Breast epithelium (tissue), 4 donors: ENCODE measurements around the gene CPNE4. TPM values are rescaled to one million over a fixed set of nuclear protein-coding genes. Genes with fewer than 3 reads are reported as not detected.

ENCODE experiments used
- DNase-seq, 2 donors: peaks; one replicate each; pipeline ENCODE4 v3.0.0-alpha.2; 2019; ENCODE audit warnings: low spot score in 2 of 2
- H3K27ac ChIP-seq, 2 donors: fragments of 200-600 bp; sonication (generic) in 1 of 2; one replicate each; pipeline ENCODE4 v1.5.1; 2016 to 2019; ENCODE audit warnings: mild to moderate bottlenecking in 1 of 2
- H3K27me3 ChIP-seq, 2 donors: fragments of 200-600 bp; sonication (generic) in 1 of 2; one replicate each; pipeline versions ENCODE4 v1.5.1 to v1.6.0; 2017 to 2019; ENCODE audit warnings: control low read depth in 1 of 2, mild to moderate bottlenecking in 1 of 2
- H3K36me3 ChIP-seq: fragments of 200-600 bp; one replicate; pipeline ENCODE4 v1.5.1; 2019
- H3K4me1 ChIP-seq, 2 donors: fragments of 200-600 bp; sonication (generic); one replicate each; pipeline ENCODE4 v1.5.1; 2016 to 2019; ENCODE audit warnings: control low read depth in 1 of 2
- H3K4me3 ChIP-seq, 3 donors: fragments of 200-600 bp; sonication (generic); 1 replicate in 2 of 3; 2 replicates in 1 of 3; pipeline ENCODE4 v1.5.1; 2016 to 2019; ENCODE audit warnings: mild to moderate bottlenecking in 3 of 3, moderate library complexity in 2 of 3
- H3K9me3 ChIP-seq, 2 donors: fragments of 200-600 bp; sonication (generic) in 1 of 2; one replicate each; pipeline ENCODE4 v1.5.1; 2016 to 2019; ENCODE audit warnings: control low read depth in 1 of 2
- CTCF ChIP-seq, 3 donors: fragments of 450-650 bp; IDR thresholded peaks; one replicate each; pipeline ENCODE4 v1.5.1; 2016 to 2017; ENCODE audit warnings: antibody characterized with exemption in 3 of 3, mild to moderate bottlenecking in 3 of 3, moderate library complexity in 3 of 3
- POLR2A ChIP-seq: fragments of 450-650 bp; IDR thresholded peaks from one replicate; pipeline ENCODE4 v1.6.1; 2016; ENCODE audit warnings: antibody characterized with exemption, mild to moderate bottlenecking, moderate library complexity
- POLR2AphosphoS5 ChIP-seq, 3 donors: sonication (generic); formaldehyde crosslinking; IDR thresholded peaks; one replicate each; pipeline ENCODE4 v1.6.1; 2017; ENCODE audit warnings: antibody characterized with exemption in 3 of 3
- intact Hi-C: fragments of 100-400 bp; cut with DNase I; formaldehyde crosslinking; loops from one replicate; pipeline ENCODE4 v1.15.1; 2023; ENCODE audit warnings: low total_unique reads
- total RNA-seq, 3 donors: library from RNA; depleted of rRNA; stranded (reverse); fragments of >200 nt; gene quantifications; one replicate each; pipeline ENCODE4 v1.1.0, GENCODE V29; 2016

Gene CPNE4
- total RNA-seq, 3 donors from 2014 or later, result 0.16 TPM; not detected in 2

GRCh38 chr3:131912255-131912654 lies 122.6 kb downstream of the CPNE4 start:
- H3K27me3 ChIP-seq, result no peaks in the 10 kb centered on the region
- no peak overlapping the region for H3K27ac ChIP-seq
- no peaks in the 10 kb centered on the region for H3K4me1 ChIP-seq
- intact Hi-C loops, result no loop called here
- no peak for DNase-seq
- no peaks in the 10 kb centered on the region for H3K36me3 ChIP-seq
- no peak overlapping the region for H3K4me3 ChIP-seq
- TF ChIP-seq POLR2A, result no peak
- no peak for TF ChIP-seq CTCF (IDR thresholded peaks at IDR 0.05)
- no peak for TF ChIP-seq POLR2AphosphoS5 (IDR thresholded peaks at IDR 0.05)
- no peaks in the 10 kb centered on the region for H3K9me3 ChIP-seq

GRCh38 chr3:131907796-131908195 lies 127.0 kb downstream of the CPNE4 start:
- H3K27ac ChIP-seq, result no peak overlapping the region
- H3K4me3 ChIP-seq, result no peak overlapping the region
- intact Hi-C loops, result no loop called here
- no peaks in the 10 kb centered on the region for H3K27me3 ChIP-seq
- TF ChIP-seq POLR2AphosphoS5 (IDR thresholded peaks at IDR 0.05) (no peak), CTCF (IDR thresholded peaks at IDR 0.05) (no peak), POLR2A (no peak)
- H3K9me3 ChIP-seq, result no peaks in the 10 kb centered on the region
- H3K36me3 ChIP-seq, result no peaks in the 10 kb centered on the region
- DNase-seq, result no peak
- H3K4me1 ChIP-seq, result no peaks in the 10 kb centered on the region

GRCh38 chr3:131903988-131904415 lies 130.8 kb downstream of the CPNE4 start:
- H3K4me1 ChIP-seq, result no peaks in the 10 kb centered on the region
- no peak for TF ChIP-seq POLR2A
- TF ChIP-seq CTCF (IDR thresholded peaks at IDR 0.05), result no peak
- no peak for TF ChIP-seq POLR2AphosphoS5 (IDR thresholded peaks at IDR 0.05)
- H3K36me3 ChIP-seq, result no peaks in the 10 kb centered on the region
- intact Hi-C loops, result no loop called here
- H3K9me3 ChIP-seq, result no peaks in the 10 kb centered on the region
- no peak overlapping the region for H3K27ac ChIP-seq
- DNase-seq, result no peak
- H3K27me3 ChIP-seq, result no peaks in the 10 kb centered on the region
- no peak overlapping the region for H3K4me3 ChIP-seq

GRCh38 chr3:131901686-131902085 lies 133.1 kb downstream of the CPNE4 start:
- TF ChIP-seq CTCF (IDR thresholded peaks at IDR 0.05), result no peak
- no peak for TF ChIP-seq POLR2AphosphoS5 (IDR thresholded peaks at IDR 0.05)
- TF ChIP-seq POLR2A, result no peak
- no peaks in the 10 kb centered on the region for H3K9me3 ChIP-seq
- intact Hi-C loops, result no loop called here
- H3K4me1 ChIP-seq, result no peaks in the 10 kb centered on the region
- no peaks in the 10 kb centered on the region for H3K27me3 ChIP-seq
- no peaks in the 10 kb centered on the region for H3K36me3 ChIP-seq
- H3K27ac ChIP-seq, result no peak overlapping the region
- DNase-seq, result no peak
- no peak overlapping the region for H3K4me3 ChIP-seq

GRCh38 chr3:131900891-131901290 lies 133.9 kb downstream of the CPNE4 start:
- Histone ChIP-seq H3K36me3 (no peaks in the 10 kb centered on the region), H3K9me3 (no peaks in the 10 kb centered on the region), H3K27me3 (no peaks in the 10 kb centered on the region), H3K4me1 (no peaks in the 10 kb centered on the region), H3K27ac (no peak overlapping the region), H3K4me3 (no peak overlapping the region)
- intact Hi-C loops, result no loop called here
- DNase-seq, result no peak
- TF ChIP-seq POLR2AphosphoS5 (IDR thresholded peaks at IDR 0.05), result no peak
- TF ChIP-seq CTCF (IDR thresholded peaks at IDR 0.05), result no peak
- no peak for TF ChIP-seq POLR2A
